ENCODE data around the gene TMEM106C.

Gene TMEM106C

GRCh38 chr12:47963340-47964040 is at the start of gene TMEM106C:
TMEM106C (plus strand) TSS chr12:47963596; CDS start chr12:47964237, 641 bp downstream.
- DNase-seq (ENCODE audit: low spot score) = peak; percentile 93

GRCh38 chr12:47920913-47921312 is 42.5 kb upstream of the TMEM106C start:
- DNase-seq (ENCODE audit: low spot score) = no peak

- DNase-seq (ENCODE audit: low spot score) = no peak
These were observed 41.5 kb upstream of the TMEM106C start for GRCh38 chr12:47921907-47922306.

- DNase-seq (ENCODE audit: low spot score) = no peak
These were observed 36.0 kb upstream of the TMEM106C start for GRCh38 chr12:47927346-47927745.

GRCh38 chr12:47930634-47931033 is 32.8 kb upstream of the TMEM106C start:
- DNase-seq (ENCODE audit: low spot score) = no peak

- no peak for DNase-seq (ENCODE audit: low spot score)
These were observed 32.2 kb upstream of the TMEM106C start for GRCh38 chr12:47931187-47931586.

- DNase-seq (ENCODE audit: low spot score) = no peak
These were observed 28.2 kb upstream of the TMEM106C start for GRCh38 chr12:47935184-47935583.

- no peak for DNase-seq (ENCODE audit: low spot score)
These were observed 25.3 kb upstream of the TMEM106C start for GRCh38 chr12:47938093-47938492.

GRCh38 chr12:47938594-47938993 is 24.8 kb upstream of the TMEM106C start:
- no peak for DNase-seq (ENCODE audit: low spot score)

GRCh38 chr12:47939009-47939601 is 24.3 kb upstream of the TMEM106C start:
- no peak for DNase-seq (ENCODE audit: low spot score)

GRCh38 chr12:47940773-47941474 is 22.5 kb upstream of the TMEM106C start:
- DNase-seq (ENCODE audit: low spot score) = no peak

- no peak for DNase-seq (ENCODE audit: low spot score)
These were observed 22.0 kb upstream of the TMEM106C start for GRCh38 chr12:47941475-47941780.

GRCh38 chr12:47941871-47942613 is 21.4 kb upstream of the TMEM106C start:
- DNase-seq (ENCODE audit: low spot score) = peak; percentile 29

GRCh38 chr12:47942614-47943225 is 20.7 kb upstream of the TMEM106C start:
- DNase-seq (ENCODE audit: low spot score) = no peak

- DNase-seq (ENCODE audit: low spot score) = no peak
These were observed 19.6 kb upstream of the TMEM106C start for GRCh38 chr12:47943623-47944340.

- DNase-seq (ENCODE audit: low spot score) = no peak
These were observed 18.6 kb upstream of the TMEM106C start for GRCh38 chr12:47944685-47945340.

GRCh38 chr12:47945341-47945728 is 18.1 kb upstream of the TMEM106C start:
- DNase-seq (ENCODE audit: low spot score) = no peak

GRCh38 chr12:47946413-47947323 is 16.7 kb upstream of the TMEM106C start:
- DNase-seq (ENCODE audit: low spot score) = no peak

GRCh38 chr12:47947341-47947740 is 16.1 kb upstream of the TMEM106C start:
- DNase-seq (ENCODE audit: low spot score) = no peak

Data from CD4-positive, alpha-beta T cell treated with Interleukin-2 at 100 ng/mL for 4 hours (primary cell).